A549 (cell line): ENCODE data around the gene CABP1. TPM values are rescaled to one million over a fixed set of nuclear protein-coding genes. Genes with fewer than 3 reads are reported as not detected.

Experiments used
- ATOH8 ChIP-seq: fragments of 250-450 bp; sonication (Bioruptor Pico); IDR thresholded peaks from 2 replicates; pipeline ENCODE4 v1.5.0; 2020; ENCODE audit warnings: low read depth, mild to moderate bottlenecking, moderate library complexity
- BCL3 ChIP-seq: fragments of >200 bp; sonication (Bioruptor Twin); formaldehyde crosslinking; IDR thresholded peaks from 3 replicates; pipeline ENCODE4 v1.6.1; 2016
- BHLHE40 ChIP-seq: IDR thresholded peaks from 2 replicates; pipeline ENCODE4 v1.6.1; 2012; ENCODE audit warnings: low read depth, low read length, inconsistent platforms
- CBX8 ChIP-seq: fragments of 200-600 bp; sonication (generic); IDR thresholded peaks from 2 replicates; pipeline ENCODE4 v1.6.1; 2016
- CEBPB ChIP-seq, 2 experiments: fragments of >200 bp in 1 of 2; sonication (Bioruptor Twin) in 1 of 2; formaldehyde crosslinking in 1 of 2; IDR thresholded peaks; 2 replicates each; pipeline ENCODE4 v1.6.1; 2012 to 2016
- CHD2 ChIP-seq: fragments of 150-350 bp; IDR thresholded peaks from 2 replicates; pipeline ENCODE4 v1.6.1; 2014; ENCODE audit warnings: low read length; ENCODE audit not compliant: partially characterized antibody
- E2F6 ChIP-seq: IDR thresholded peaks from 2 replicates; pipeline ENCODE4 v1.6.1; 2012; ENCODE audit warnings: low read depth, borderline replicate concordance
- EHF ChIP-seq: fragments of 250-450 bp; sonication (Bioruptor Pico); IDR thresholded peaks from 2 replicates; pipeline ENCODE4 v1.5.0; 2020; ENCODE audit warnings: mild to moderate bottlenecking
- ELK1 ChIP-seq: fragments of 150-350 bp; IDR thresholded peaks from 2 replicates; pipeline ENCODE4 v1.6.1; 2014; ENCODE audit warnings: low read depth, mild to moderate bottlenecking, low read length
- ESRRA ChIP-seq: fragments of 150-350 bp; IDR thresholded peaks from 2 replicates; pipeline ENCODE4 v1.6.1; 2014; ENCODE audit warnings: mild to moderate bottlenecking, low read length, borderline replicate concordance
- FOSL2 ChIP-seq, 2 experiments: fragments of 450-650 bp in 1 of 2; fragments of >200 bp in 1 of 2; sonication (Bioruptor Twin) in 1 of 2; formaldehyde crosslinking; IDR thresholded peaks; 2 replicates each; pipeline versions ENCODE4 v1.5.0 to v1.6.1; 2016 to 2020; ENCODE audit warnings: mild to moderate bottlenecking in 1 of 2, moderate library complexity in 1 of 2
- GATA3 ChIP-seq: IDR thresholded peaks from 2 replicates; pipeline ENCODE4 v1.6.1; 2012; ENCODE audit warnings: borderline replicate concordance
- HDAC2 ChIP-seq: fragments of 200-600 bp; sonication (generic); IDR thresholded peaks from 2 replicates; pipeline ENCODE4 v1.6.1; 2016
- HEYL ChIP-seq: fragments of 250-450 bp; sonication (Bioruptor Pico); IDR thresholded peaks from 2 replicates; pipeline ENCODE4 v1.8.0; 2021; ENCODE audit warnings: mild to moderate bottlenecking, moderate library complexity
- HOXA7 ChIP-seq: fragments of 250-450 bp; sonication (Bioruptor Pico); IDR thresholded peaks from 2 replicates; pipeline ENCODE4 v1.5.0; 2020; ENCODE audit warnings: mild to moderate bottlenecking, moderate library complexity
- HOXB5 ChIP-seq: fragments of 250-450 bp; sonication (Bioruptor Pico); IDR thresholded peaks from 2 replicates; pipeline ENCODE4 v1.5.0; 2020; ENCODE audit warnings: mild to moderate bottlenecking, moderate library complexity
- JUN ChIP-seq, 2 experiments: fragments of >200 bp; sonication (Bioruptor Twin); formaldehyde crosslinking; IDR thresholded peaks; 2 replicates in 1 of 2; 3 replicates in 1 of 2; pipeline ENCODE4 v1.6.1; 2016 to 2017
- KDM1A ChIP-seq: fragments of 200-600 bp; sonication (generic); IDR thresholded peaks from 2 replicates; pipeline ENCODE4 v1.6.1; 2016; ENCODE audit warnings: low read depth, mild to moderate bottlenecking
- KDM5A ChIP-seq: fragments of 200-600 bp; sonication (generic); IDR thresholded peaks from 2 replicates; pipeline ENCODE4 v1.6.1; 2016; ENCODE audit warnings: antibody characterized with exemption, mild to moderate bottlenecking
- MAFK ChIP-seq: fragments of 450-650 bp; IDR thresholded peaks from 2 replicates; pipeline ENCODE4 v1.6.1; 2014; ENCODE audit not compliant: partially characterized antibody
- MAX ChIP-seq: IDR thresholded peaks from 2 replicates; pipeline ENCODE4 v1.6.1; 2012
- MYC ChIP-seq: IDR thresholded peaks from 2 replicates; pipeline ENCODE4 v1.6.1; 2012; ENCODE audit warnings: mild to moderate bottlenecking, inconsistent platforms, low read length, improper control_type of control experiment, borderline replicate concordance
- NFE2L2 ChIP-seq: fragments of 150-350 bp; conservative IDR thresholded peaks from 2 replicates; pipeline ENCODE4 v1.6.1; 2014; ENCODE audit warnings: low read length
- NPAS2 ChIP-seq: fragments of 250-450 bp; sonication (Bioruptor Pico); IDR thresholded peaks from 2 replicates; pipeline ENCODE4 v1.8.0; 2022; ENCODE audit warnings: mild to moderate bottlenecking, moderate library complexity, borderline replicate concordance
- PBX3 ChIP-seq: IDR thresholded peaks from 2 replicates; pipeline ENCODE4 v1.6.1; 2012
- PHF8 ChIP-seq: fragments of 200-600 bp; sonication (generic); IDR thresholded peaks from 2 replicates; pipeline ENCODE4 v1.6.1; 2016; ENCODE audit warnings: low read depth, mild to moderate bottlenecking, antibody characterized with exemption, moderate library complexity, borderline replicate concordance
- POLR2A ChIP-seq: IDR thresholded peaks from 2 replicates; pipeline ENCODE4 v1.6.1; 2012; ENCODE audit warnings: mild to moderate bottlenecking, low read length
- POLR2AphosphoS2 ChIP-seq: conservative IDR thresholded peaks from 2 replicates; pipeline ENCODE4 v1.6.1; 2012; ENCODE audit warnings: low read length, improper control_type of control experiment, inconsistent platforms
- RAD21 ChIP-seq, 2 experiments: fragments of >200 bp in 1 of 2; sonication (Bioruptor Twin) in 1 of 2; formaldehyde crosslinking in 1 of 2; IDR thresholded peaks in 1 of 2; conservative IDR thresholded peaks in 1 of 2; 2 replicates in 1 of 2; 3 replicates in 1 of 2; pipeline ENCODE4 v1.6.1; 2012 to 2018; ENCODE audit warnings: inconsistent platforms in 1 of 2
- RCOR1 ChIP-seq: fragments of 150-350 bp; IDR thresholded peaks from 2 replicates; pipeline ENCODE4 v1.6.1; 2014; ENCODE audit warnings: antibody characterized with exemption, low read length, low read depth
- RNF2 ChIP-seq: fragments of 200-600 bp; sonication (generic); IDR thresholded peaks from 2 replicates; pipeline ENCODE4 v1.6.1; 2016; ENCODE audit warnings: low read depth, mild to moderate bottlenecking, antibody characterized with exemption, moderate library complexity, borderline replicate concordance
- SMC3 ChIP-seq: fragments of >200 bp; sonication (Bioruptor Twin); formaldehyde crosslinking; IDR thresholded peaks from 3 replicates; pipeline ENCODE4 v1.6.1; 2018; ENCODE audit warnings: inconsistent platforms
- SREBF2 ChIP-seq: fragments of 450-650 bp; IDR thresholded peaks from 2 replicates; pipeline ENCODE4 v1.6.1; 2014; ENCODE audit warnings: mild to moderate bottlenecking, moderate library complexity
- TFCP2L1 ChIP-seq: fragments of 250-450 bp; sonication (Bioruptor Pico); IDR thresholded peaks from 2 replicates; pipeline ENCODE4 v1.5.0; 2021; ENCODE audit warnings: mild to moderate bottlenecking
- TP53 ChIP-seq: fragments of 250-450 bp; sonication (Bioruptor Pico); IDR thresholded peaks from 2 replicates; pipeline ENCODE4 v1.5.0; 2021; ENCODE audit warnings: mild to moderate bottlenecking, moderate library complexity
- USF2 ChIP-seq: fragments of 450-650 bp; IDR thresholded peaks from 2 replicates; pipeline ENCODE4 v1.6.1; 2014; ENCODE audit warnings: antibody characterized with exemption
- ZC3H11A ChIP-seq: fragments of 450-650 bp; IDR thresholded peaks from 2 replicates; pipeline ENCODE4 v1.6.1; 2014; ENCODE audit warnings: antibody characterized with exemption, mild to moderate bottlenecking
- ZFP36 ChIP-seq: fragments of 450-650 bp; IDR thresholded peaks from 2 replicates; pipeline ENCODE4 v1.6.1; 2014; ENCODE audit warnings: borderline replicate concordance; ENCODE audit not compliant: partially characterized antibody
- ZNF302 ChIP-seq: fragments of 250-450 bp; sonication (Bioruptor Pico); IDR thresholded peaks from 2 replicates; pipeline ENCODE4 v1.9.0; 2021; ENCODE audit warnings: inconsistent platforms, mild to moderate bottlenecking, moderate library complexity
- ZSCAN20 ChIP-seq: fragments of 250-450 bp; sonication (Bioruptor Pico); IDR thresholded peaks from 2 replicates; pipeline ENCODE4 v1.8.0; 2022; ENCODE audit warnings: mild to moderate bottlenecking, moderate library complexity
- polyA plus RNA-seq, 4 experiments: library from polyadenylated mRNA; depleted of rRNA in 3 of 4; stranded (reverse); fragments of >200 nt; fragmentation: RNase III in 1 of 4; extraction: RNeasy Plus Mini Kit Qiagen cat#74134 plus additional on column Dnase treatment in 1 of 4; gene quantifications; 2 replicates in 3 of 4; 3 replicates in 1 of 4; pipeline ENCODE4 v1.2.3, GENCODE V29; 2011 to 2017

CABP1 gene
- polyA plus RNA-seq, 2 of the 4 experiments (the other 2 are of a cell fraction): 0.15 to 0.22 TPM

- no peak for TF ChIP-seq ELK1
- no peak for TF ChIP-seq POLR2AphosphoS2
- TF ChIP-seq ESRRA: no peak
- no peak for TF ChIP-seq BCL3
- no peak for TF ChIP-seq SMC3
- TF ChIP-seq ZNF302: no peak
- TF ChIP-seq ZFP36: no peak
- TF ChIP-seq RCOR1: no peak
- 0 out of 5 replicates have a peak, but pooled peaks of 1 of the 2 experiments have one; percentile 13 for TF ChIP-seq RAD21 (conservative IDR thresholded peaks at IDR 0.05 in 1 of 2, IDR thresholded peaks at IDR 0.05 in 1 of 2)
- TF ChIP-seq CHD2: no peak
- no peak for TF ChIP-seq KDM5A
- TF ChIP-seq GATA3: peak; percentile 93
- TF ChIP-seq SREBF2: no peak
- TF ChIP-seq ZC3H11A: no peak
- no peak for TF ChIP-seq MAFK
- TF ChIP-seq PBX3: peak; percentile 63; the same call in 1 of the 2 replicates
- TF ChIP-seq HOXB5: peak; percentile 70; the same call in 1 of the 2 replicates
- peak; percentile 23 to 82; a peak in 2 of 5 replicates for TF ChIP-seq JUN (IDR thresholded peaks at IDR 0.05)
- TF ChIP-seq E2F6: 0 out of 2 replicates have a peak, but pooled peaks have one; percentile 43
- peak in 1 of 2 experiments; percentile 29; a peak in 1 of 4 replicates for TF ChIP-seq CEBPB (IDR thresholded peaks at IDR 0.05)
- TF ChIP-seq KDM1A: no peak
- peak; percentile 14; the same call in 1 of the 2 replicates for TF ChIP-seq FOSL2 (IDR thresholded peaks at IDR 0.05)
- TF ChIP-seq FOSL2 (CRISPR knock-in tag; IDR thresholded peaks at IDR 0.05): peak; percentile 69
- no peak for TF ChIP-seq NFE2L2
- no peak for TF ChIP-seq HEYL
- no peak for TF ChIP-seq RNF2
- TF ChIP-seq PHF8: no peak
- TF ChIP-seq MYC: no peak
- no peak for TF ChIP-seq ATOH8
- TF ChIP-seq NPAS2 (CRISPR knock-in tag): no peak
- TF ChIP-seq TFCP2L1: no peak
- no peak for TF ChIP-seq ZSCAN20
- no peak for TF ChIP-seq POLR2A
- no peak for TF ChIP-seq HDAC2
- TF ChIP-seq USF2: no peak
- no peak for TF ChIP-seq HOXA7 (CRISPR knock-in tag)
- TF ChIP-seq CBX8: no peak
- peak; percentile 87 for TF ChIP-seq MAX
- no peak for TF ChIP-seq EHF (CRISPR knock-in tag)
- TF ChIP-seq BHLHE40: no peak
- TF ChIP-seq TP53 (CRISPR knock-in tag): no peak
Observed at GRCh38 chr12:120692524-120693033, 52.2 kb downstream of the CABP1 start (continued).
